Mesenchymal stem cell (in vitro differentiated cells and primary cell): ENCODE data around the gene CYRIA.

Experiments used
- DNase-seq: peaks from one replicate; pipeline ENCODE4 v3.0.0-alpha.2; 2013
- H2AFZ ChIP-seq: one replicate; pipeline ENCODE4 v1.6.1; 2013; ENCODE audit warnings: low read depth, mild to moderate bottlenecking, control low read depth, inconsistent platforms, low read length, moderate library complexity
- H2AK5ac ChIP-seq: 2 replicates; pipeline ENCODE4 v1.6.1; 2013; ENCODE audit warnings: low read length, moderate library complexity, mild to moderate bottlenecking, inconsistent platforms; ENCODE audit not compliant: severe bottlenecking
- H2BK120ac ChIP-seq: one replicate; pipeline ENCODE4 v1.6.1; 2013; ENCODE audit warnings: low read depth, mild to moderate bottlenecking, inconsistent platforms, low read length, moderate library complexity
- H2BK12ac ChIP-seq, 2 experiments: one replicate each; pipeline ENCODE4 v1.6.1; 2013; ENCODE audit warnings: inconsistent platforms in 2 of 2, low read length in 2 of 2, mild to moderate bottlenecking in 2 of 2, moderate library complexity in 2 of 2, control low read depth in 1 of 2
- H2BK15ac ChIP-seq: one replicate; pipeline ENCODE4 v1.6.1; 2013; ENCODE audit warnings: mild to moderate bottlenecking, low read depth, inconsistent platforms; ENCODE audit not compliant: poor library complexity, severe bottlenecking
- H2BK5ac ChIP-seq: 2 replicates; pipeline ENCODE4 v1.6.1; 2013; ENCODE audit warnings: low read depth, mild to moderate bottlenecking, low read length, control low read depth, inconsistent platforms; ENCODE audit not compliant: poor library complexity, severe bottlenecking
- H3K14ac ChIP-seq, 2 experiments: one replicate each; pipeline ENCODE4 v1.6.1; 2013; ENCODE audit warnings: inconsistent platforms in 2 of 2, low read length in 2 of 2, control low read depth in 1 of 2, mild to moderate bottlenecking in 1 of 2, moderate library complexity in 1 of 2
- H3K18ac ChIP-seq, 2 experiments: one replicate each; pipeline ENCODE4 v1.6.1; 2013; ENCODE audit warnings: inconsistent platforms in 2 of 2, low read length in 2 of 2, control low read depth in 1 of 2, low read depth in 1 of 2, mild to moderate bottlenecking in 1 of 2
- H3K23ac ChIP-seq, 2 experiments: one replicate each; pipeline ENCODE4 v1.6.1; 2013; ENCODE audit warnings: inconsistent platforms in 2 of 2, low read length in 2 of 2, mild to moderate bottlenecking in 2 of 2, moderate library complexity in 2 of 2, control low read depth in 1 of 2
- H3K27ac ChIP-seq: 2 replicates; pipeline ENCODE4 v1.5.1; 2013; ENCODE audit warnings: mild to moderate bottlenecking, moderate library complexity, low read length, control low read depth, inconsistent platforms; ENCODE audit not compliant: poor library complexity, severe bottlenecking
- H3K27me3 ChIP-seq, 2 experiments: 2 replicates each; pipeline versions ENCODE4 v1.6.1 to v1.7.0; 2013; ENCODE audit warnings: low read length in 2 of 2, mild to moderate bottlenecking in 2 of 2, moderate library complexity in 2 of 2, control low read depth in 1 of 2, inconsistent platforms in 1 of 2; ENCODE audit not compliant: control insufficient read depth in 1 of 2, insufficient read depth in 1 of 2
- H3K36me3 ChIP-seq, 2 experiments: 2 replicates each; pipeline versions ENCODE4 v1.6.1 to v1.7.0; 2013; ENCODE audit warnings: low read length in 2 of 2, control low read depth in 1 of 2, inconsistent platforms in 1 of 2, low read depth in 1 of 2, mild to moderate bottlenecking in 1 of 2; ENCODE audit not compliant: insufficient read depth in 2 of 2, control insufficient read depth in 1 of 2
- H3K4ac ChIP-seq, 2 experiments: one replicate each; pipeline ENCODE4 v1.6.1; 2013; ENCODE audit warnings: inconsistent platforms in 2 of 2, low read length in 2 of 2, mild to moderate bottlenecking in 2 of 2, moderate library complexity in 2 of 2, control low read depth in 1 of 2, low read depth in 1 of 2
- H3K4me1 ChIP-seq: 2 replicates; pipeline ENCODE4 v1.6.1; 2013; ENCODE audit warnings: low read depth, low read length, control low read depth; ENCODE audit not compliant: control insufficient read depth, insufficient read depth
- H3K4me2 ChIP-seq: 2 replicates; pipeline ENCODE4 v1.6.1; 2013; ENCODE audit warnings: low read length, mild to moderate bottlenecking, inconsistent platforms; ENCODE audit not compliant: poor library complexity, severe bottlenecking
- H3K4me3 ChIP-seq, 2 experiments: 2 replicates each; pipeline versions ENCODE4 v1.5.1 to v1.7.0; 2013; ENCODE audit warnings: low read length in 2 of 2, mild to moderate bottlenecking in 2 of 2, control low read depth in 1 of 2, low read depth in 1 of 2; ENCODE audit not compliant: insufficient read depth in 1 of 2
- H3K79me1 ChIP-seq: replicated peaks from 2 replicates; pipeline ENCODE4 v1.6.1; 2013; ENCODE audit warnings: mild to moderate bottlenecking, control low read depth, low read length, inconsistent platforms; ENCODE audit not compliant: poor library complexity, severe bottlenecking
- H3K9ac ChIP-seq: 2 replicates; pipeline ENCODE4 v1.7.0; 2013; ENCODE audit warnings: mild to moderate bottlenecking, low read length, moderate library complexity
- H3K9me3 ChIP-seq: 2 replicates; pipeline ENCODE4 v1.7.0; 2013; ENCODE audit warnings: mild to moderate bottlenecking, low read length; ENCODE audit not compliant: control insufficient read depth
- H4K8ac ChIP-seq: one replicate; pipeline ENCODE4 v1.6.1; 2013; ENCODE audit warnings: inconsistent platforms, mild to moderate bottlenecking, low read length, moderate library complexity
- H4K91ac ChIP-seq: one replicate; pipeline ENCODE4 v1.6.1; 2013; ENCODE audit warnings: mild to moderate bottlenecking, low read length, inconsistent platforms
- WGBS: methylation state at CpG from one replicate; pipeline ENCODE4 v1.1.7; 2013; ENCODE audit warnings: mixed read lengths; 5-methylcytosine and 5-hydroxymethylcytosine counted together

CYRIA gene

DNA sequence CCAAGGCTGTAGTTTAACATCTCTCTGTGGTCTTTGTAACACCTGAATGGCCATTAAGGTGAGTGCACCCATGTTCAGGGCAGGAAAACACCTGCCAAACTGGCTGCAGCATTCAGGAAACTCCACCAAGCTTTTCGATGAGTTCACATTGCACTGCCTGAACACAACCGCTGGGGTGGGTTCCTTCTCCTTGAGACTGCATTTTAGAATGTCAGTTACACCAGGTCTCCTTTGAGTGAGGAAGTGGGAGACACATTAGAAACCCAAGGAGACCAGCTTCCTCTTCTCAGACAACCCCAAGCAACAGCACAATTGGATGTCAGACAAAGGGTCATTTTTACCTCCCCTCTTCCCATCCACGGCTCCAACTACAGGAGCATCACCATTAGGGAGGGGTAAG, 35.2 kb downstream of the CYRIA start:
- H4K8ac ChIP-seq: no peak overlapping the region
- no peak overlapping the region for H3K23ac ChIP-seq
- no peak overlapping the region for H3K4ac ChIP-seq
- H2BK15ac ChIP-seq: no peak overlapping the region
- H2BK5ac ChIP-seq: no peak overlapping the region
- no peak overlapping the region for H2BK120ac ChIP-seq
- H3K4me3 ChIP-seq: no peak overlapping the region
- no peak overlapping the region for H3K14ac ChIP-seq
- no peak overlapping the region for H2AFZ ChIP-seq
- H2AK5ac ChIP-seq: no peak overlapping the region
- peaks cover 0 to 10% of the 10 kb centered on the region in 2 experiments for H3K27me3 ChIP-seq
- no peak for DNase-seq
- H4K91ac ChIP-seq: no peak overlapping the region
- H3K18ac ChIP-seq: no peak overlapping the region
- H2BK12ac ChIP-seq: no peak overlapping the region
- no peak overlapping the region for H3K27ac ChIP-seq
- peaks cover 0 to 13% of the 10 kb centered on the region in 2 experiments for H3K36me3 ChIP-seq
- H3K9ac ChIP-seq: no peak overlapping the region
- H3K4me1 ChIP-seq: peaks cover 43% of the 10 kb centered on the region
- no peak overlapping the region for H3K4me2 ChIP-seq
- H3K79me1 ChIP-seq: peaks cover 18% of the 10 kb centered on the region
- 98% methylated on average over 3 of the region's 3 CpGs for WGBS
- no peaks in the 10 kb centered on the region for H3K9me3 ChIP-seq

DNA sequence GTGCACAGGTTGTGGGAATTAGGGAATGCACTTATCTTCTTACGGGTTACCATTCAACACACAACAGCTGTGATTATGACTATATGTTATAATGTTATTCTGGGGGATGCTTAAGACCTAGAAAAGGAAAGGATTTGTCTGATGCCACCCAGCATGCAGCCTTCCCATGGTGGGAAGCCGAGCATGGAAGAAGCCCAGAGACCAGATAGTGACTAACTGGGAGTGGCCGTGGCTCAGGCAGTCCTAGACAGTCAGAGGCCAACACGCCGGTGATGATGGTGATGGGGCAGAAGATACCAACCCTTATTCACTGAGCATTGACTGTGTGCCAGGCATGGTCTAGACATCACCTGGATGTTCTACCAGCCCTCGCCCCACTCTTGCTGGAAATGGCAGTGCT, 35.9 kb downstream of the CYRIA start:
- Histone ChIP-seq H3K18ac (no peak overlapping the region), H3K27me3 (peaks cover 0 to 10% of the 10 kb centered on the region in 2 experiments), H3K4ac (no peak overlapping the region), H3K4me2 (no peak overlapping the region), H2BK5ac (no peak overlapping the region), H2BK12ac (peak overlapping the region in 1 of 2 experiments; percentile 29), H2BK15ac (no peak overlapping the region), H2BK120ac (no peak overlapping the region), H3K4me1 (peaks cover 47% of the 10 kb centered on the region), H3K9me3 (no peaks in the 10 kb centered on the region), H3K27ac (no peak overlapping the region), H3K79me1 (peaks cover 16% of the 10 kb centered on the region), H2AFZ (no peak overlapping the region), H3K36me3 (peaks cover 0 to 13% of the 10 kb centered on the region in 2 experiments), H3K9ac (no peak overlapping the region), H3K14ac (no peak overlapping the region), H4K91ac (peak overlapping the region; percentile 9), H2AK5ac (peak overlapping the region; percentile 9), H3K23ac (no peak overlapping the region), H3K4me3 (no peak overlapping the region), H4K8ac (no peak overlapping the region)
- no peak for DNase-seq
- 94% methylated on average over 4 of the region's 6 CpGs for WGBS

DNA sequence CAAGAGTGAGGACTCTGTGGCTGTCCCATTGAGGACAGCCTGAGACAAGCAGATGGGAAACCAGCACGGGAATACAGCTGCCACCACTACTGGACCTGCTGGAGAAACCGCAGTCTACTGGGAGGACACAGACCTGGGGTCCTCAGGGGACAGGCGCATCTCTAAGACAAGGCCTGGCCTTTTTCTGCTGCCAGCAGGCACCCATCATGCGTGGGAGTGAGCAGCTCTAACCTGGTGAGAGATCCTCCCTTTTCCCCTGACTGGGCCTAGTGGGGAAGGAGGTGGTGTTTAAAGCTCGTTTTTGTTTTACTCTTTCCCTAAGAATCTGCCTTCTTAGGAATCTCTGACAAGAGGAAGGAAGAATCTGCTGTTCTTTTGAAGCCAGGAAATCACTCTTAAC, 36.6 kb downstream of the CYRIA start:
- H3K27me3 ChIP-seq: peaks cover 0 to 10% of the 10 kb centered on the region in 2 experiments
- peak overlapping the region; percentile 3 to 42 for H3K4ac ChIP-seq
- H2BK12ac ChIP-seq: peak overlapping the region in 1 of 2 experiments; percentile 88
- H4K91ac ChIP-seq: peak overlapping the region; percentile 1
- no peak for DNase-seq
- H3K14ac ChIP-seq: no peak overlapping the region
- H4K8ac ChIP-seq: no peak overlapping the region
- peak overlapping the region; percentile 45 for H2AK5ac ChIP-seq
- no peak overlapping the region for H2BK5ac ChIP-seq
- H3K79me1 ChIP-seq: peaks cover 16% of the 10 kb centered on the region
- peaks cover 0 to 13% of the 10 kb centered on the region in 2 experiments for H3K36me3 ChIP-seq
- WGBS: 90% methylated on average over 4 of the region's 5 CpGs
- no peak overlapping the region for H2BK15ac ChIP-seq
- peak overlapping the region; percentile 17 for H3K27ac ChIP-seq
- no peak overlapping the region for H3K23ac ChIP-seq
- peak overlapping the region; percentile 49 to 55 for H3K18ac ChIP-seq
- H3K9me3 ChIP-seq: no peaks in the 10 kb centered on the region
- H3K9ac ChIP-seq: no peak overlapping the region
- H2BK120ac ChIP-seq: peak overlapping the region; percentile 39
- no peak overlapping the region for H3K4me2 ChIP-seq
- no peak overlapping the region for H2AFZ ChIP-seq
- peaks cover 49% of the 10 kb centered on the region for H3K4me1 ChIP-seq
- H3K4me3 ChIP-seq: no peak overlapping the region

DNA sequence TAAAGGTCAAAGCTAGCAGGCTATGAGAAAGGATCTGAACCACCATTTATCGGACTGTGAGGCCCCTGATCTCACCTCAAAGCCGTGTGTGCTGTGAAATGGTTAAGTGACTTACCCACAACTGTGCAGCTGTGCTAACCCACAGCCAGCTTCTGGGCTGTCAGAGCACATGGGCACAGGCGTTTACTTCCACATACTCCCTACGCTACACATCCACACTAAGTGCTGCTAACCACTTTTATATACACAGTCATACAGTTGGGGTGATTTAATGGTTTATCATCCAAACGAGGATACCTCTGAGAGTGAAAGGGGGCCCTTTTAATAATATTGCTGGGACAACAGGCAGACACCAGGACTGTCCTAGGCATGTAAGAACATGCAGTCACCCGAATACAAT, 37.3 kb downstream of the CYRIA start:
- Histone ChIP-seq H3K4me2 (no peak overlapping the region), H2AFZ (no peak overlapping the region), H3K9me3 (no peaks in the 10 kb centered on the region), H3K36me3 (peaks cover 2 to 13% of the 10 kb centered on the region in 2 experiments), H3K14ac (no peak overlapping the region), H3K23ac (no peak overlapping the region), H3K4ac (peak overlapping the region in 1 of 2 experiments; percentile 43), H2BK15ac (no peak overlapping the region), H2AK5ac (no peak overlapping the region), H3K27ac (peak overlapping the region; percentile 8), H3K18ac (peak overlapping the region in 1 of 2 experiments; percentile 80), H4K8ac (no peak overlapping the region), H3K9ac (no peak overlapping the region), H2BK5ac (no peak overlapping the region), H4K91ac (no peak overlapping the region), H2BK12ac (no peak overlapping the region), H3K4me1 (peaks cover 45% of the 10 kb centered on the region), H3K27me3 (peaks cover 0 to 10% of the 10 kb centered on the region in 2 experiments), H3K4me3 (no peak overlapping the region), H3K79me1 (peaks cover 16% of the 10 kb centered on the region), H2BK120ac (no peak overlapping the region)
- whole genome bisulfite sequencing: 58% methylated on average over 2 of the region's 6 CpGs
- peak; percentile 59 for DNase-seq
